ENCODE results near the gene RNF41. TPM values are rescaled to one million over a fixed set of nuclear protein-coding genes. Genes with fewer than 3 reads are reported as not detected.

The RNF41 gene
- polyA plus RNA-seq (2013, experiment 1 of 2), result 37.4 TPM
- polyA plus RNA-seq (2013, experiment 2 of 2), result 37.4 TPM

DNA sequence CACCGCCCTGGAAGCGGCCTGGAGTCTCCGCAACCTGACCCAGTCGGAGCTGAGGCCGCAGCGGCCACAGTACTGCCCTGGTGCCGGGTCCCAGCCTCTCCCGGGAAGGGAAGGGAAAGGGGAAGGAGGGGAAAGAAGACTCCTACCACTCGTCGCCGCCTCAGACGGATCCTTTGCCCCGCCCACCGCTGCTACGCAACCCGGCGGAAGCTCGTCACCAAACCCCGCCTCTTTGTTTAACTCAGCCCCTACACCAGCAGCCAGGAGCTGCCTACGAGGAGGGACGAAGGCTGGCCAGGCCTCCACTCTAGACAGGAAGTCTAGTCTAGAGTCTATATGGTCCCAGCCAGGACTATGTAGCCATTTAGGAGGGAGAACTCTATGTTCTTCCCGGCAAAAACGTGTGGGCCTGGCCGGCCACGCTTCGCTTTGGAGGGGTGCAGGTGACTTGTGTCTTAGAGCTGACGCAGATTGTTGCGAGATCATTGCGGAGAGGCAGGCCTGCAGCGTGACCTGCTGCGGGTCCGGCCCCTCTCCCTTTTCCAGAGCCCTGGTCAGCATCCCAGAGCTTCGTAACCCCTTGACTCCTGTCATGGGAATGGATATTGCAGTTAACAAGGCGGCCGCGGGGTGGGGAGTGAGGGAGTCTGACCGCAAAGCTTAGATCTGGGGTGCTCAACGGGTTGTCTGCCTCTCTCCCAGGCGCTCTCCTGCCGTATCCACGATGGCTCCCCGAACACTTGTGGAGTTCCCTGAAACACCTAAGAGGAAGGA is at the start of gene RNF41:
Gene RNF41 (minus strand): TSS at position 166 of the 774 bp plus-strand sequence. CDS start 7,875 bp downstream, outside the sequence.
- H4K8ac ChIP-seq (ENCODE audit: low read length), result peak within 1 kb of the TSS; percentile 97
- peak within 1 kb of the TSS; percentile 80 for H2AFZ ChIP-seq (ENCODE audit: low read depth, low read length)
- H3K4me1 ChIP-seq (ENCODE audit: control insufficient read depth, insufficient read depth, low read depth, low read length), result peaks cover 20% of the 10 kb centered on the region
- WGBS, result 18% methylated on average over 24 of the region's 42 CpGs
- peak; percentile 99 for DNase-seq
- H3K18ac ChIP-seq (ENCODE audit: low read depth in 1 of 2, low read length in 2 of 2), result peak within 1 kb of the TSS; percentile 91 to 98
- H3K23ac ChIP-seq (ENCODE audit: low read length in 2 of 2), result peak within 1 kb of the TSS; percentile 21 to 51
- no peaks in the 10 kb centered on the region for H3K27me3 ChIP-seq (ENCODE audit: control insufficient read depth in 1 of 2, insufficient read depth in 1 of 2, low read length in 2 of 2)
- H4K91ac ChIP-seq (ENCODE audit: low read length), result peak within 1 kb of the TSS; percentile 97
- H2AK5ac ChIP-seq (ENCODE audit: low read length, severe bottlenecking), result peak within 1 kb of the TSS; percentile 79
- peak within 1 kb of the TSS; percentile 88 for H2BK12ac ChIP-seq (ENCODE audit: low read length in 2 of 2)
- H2BK120ac ChIP-seq (ENCODE audit: low read depth, low read length), result peak within 1 kb of the TSS; percentile 73
- H2BK5ac ChIP-seq (ENCODE audit: low read depth, low read length, poor library complexity, severe bottlenecking), result peak within 1 kb of the TSS; percentile 69
- H3K14ac ChIP-seq (ENCODE audit: low read length in 2 of 2), result peak within 1 kb of the TSS in 1 of 2 experiments; percentile 80
- peaks cover 3 to 7% of the 10 kb centered on the region in 2 experiments for H3K36me3 ChIP-seq (ENCODE audit: control insufficient read depth in 1 of 2, insufficient read depth in 2 of 2, low read depth in 1 of 2, low read length in 2 of 2)
- peak within 1 kb of the TSS; percentile 79 for H3K4me2 ChIP-seq (ENCODE audit: low read length, poor library complexity, severe bottlenecking)
- peak within 1 kb of the TSS; percentile 63 for H2BK15ac ChIP-seq (ENCODE audit: low read depth, poor library complexity, severe bottlenecking)
- peak within 1 kb of the TSS; percentile 76 to 92 for H3K4me3 ChIP-seq (ENCODE audit: insufficient read depth in 1 of 2, low read depth in 1 of 2, low read length in 2 of 2)
- H3K9me3 ChIP-seq (ENCODE audit: control insufficient read depth, low read length), result no peaks in the 10 kb centered on the region
- H3K79me1 ChIP-seq (replicated peaks; ENCODE audit: low read length, poor library complexity, severe bottlenecking), result peaks cover 19% of the 10 kb centered on the region
- H3K9ac ChIP-seq (ENCODE audit: low read length), result peak within 1 kb of the TSS; percentile 92
- peak within 1 kb of the TSS; percentile 98 for H3K27ac ChIP-seq (ENCODE audit: low read length, poor library complexity, severe bottlenecking)
- peak within 1 kb of the TSS; percentile 97 to 100 for H3K4ac ChIP-seq (ENCODE audit: low read depth in 1 of 2, low read length in 2 of 2)

DNA sequence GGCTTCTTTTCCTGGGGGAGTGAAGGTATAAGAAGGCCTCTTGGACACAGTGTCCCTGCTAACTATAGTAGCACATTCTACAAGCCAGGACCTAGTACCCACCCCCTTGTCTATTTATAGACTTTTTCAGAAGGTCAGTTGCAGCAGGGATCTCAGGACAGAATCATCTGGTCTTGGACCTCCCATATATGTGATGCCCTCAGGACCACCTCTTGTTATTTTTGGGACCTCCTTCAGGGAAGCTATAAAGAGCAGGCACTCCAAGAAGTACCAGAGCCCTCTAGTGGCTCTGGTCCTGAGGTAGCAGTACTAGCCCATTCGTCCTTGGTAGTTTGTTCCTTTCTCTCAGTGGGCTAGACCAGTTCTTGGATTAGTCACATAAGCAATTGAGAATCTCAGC is 49.3 kb upstream of the RNF41 start:
- Histone ChIP-seq H3K36me3 (ENCODE audit: control insufficient read depth in 1 of 2, insufficient read depth in 2 of 2, low read depth in 1 of 2, low read length in 2 of 2) (peaks cover 37 to 72% of the 10 kb centered on the region in 2 experiments), H3K4me3 (ENCODE audit: insufficient read depth in 1 of 2, low read depth in 1 of 2, low read length in 2 of 2) (no peak overlapping the region), H3K9ac (ENCODE audit: low read length) (no peak overlapping the region), H3K27ac (ENCODE audit: low read length, poor library complexity, severe bottlenecking) (no peak overlapping the region), H2BK5ac (ENCODE audit: low read depth, low read length, poor library complexity, severe bottlenecking) (no peak overlapping the region), H3K18ac (ENCODE audit: low read depth in 1 of 2, low read length in 2 of 2) (no peak overlapping the region), H2AFZ (ENCODE audit: low read depth, low read length) (no peak overlapping the region), H3K79me1 (replicated peaks; ENCODE audit: low read length, poor library complexity, severe bottlenecking) (peaks cover 6% of the 10 kb centered on the region), H3K4me2 (ENCODE audit: low read length, poor library complexity, severe bottlenecking) (no peak overlapping the region), H3K27me3 (ENCODE audit: control insufficient read depth in 1 of 2, insufficient read depth in 1 of 2, low read length in 2 of 2) (no peaks in the 10 kb centered on the region), H3K14ac (ENCODE audit: low read length in 2 of 2) (no peak overlapping the region), H3K4me1 (ENCODE audit: control insufficient read depth, insufficient read depth, low read depth, low read length) (peaks cover 5% of the 10 kb centered on the region), H2BK15ac (ENCODE audit: low read depth, poor library complexity, severe bottlenecking) (no peak overlapping the region), H2BK120ac (ENCODE audit: low read depth, low read length) (no peak overlapping the region), H2AK5ac (ENCODE audit: low read length, severe bottlenecking) (no peak overlapping the region), H2BK12ac (ENCODE audit: low read length in 2 of 2) (no peak overlapping the region), H3K23ac (ENCODE audit: low read length in 2 of 2) (no peak overlapping the region), H3K4ac (ENCODE audit: low read depth in 1 of 2, low read length in 2 of 2) (no peak overlapping the region), H4K91ac (ENCODE audit: low read length) (no peak overlapping the region), H3K9me3 (ENCODE audit: control insufficient read depth, low read length) (no peaks in the 10 kb centered on the region), H4K8ac (ENCODE audit: low read length) (no peak overlapping the region)
- WGBS, result 29% methylated on average over 1 of the region's 1 CpG
- peak; percentile 58 for DNase-seq

DNA sequence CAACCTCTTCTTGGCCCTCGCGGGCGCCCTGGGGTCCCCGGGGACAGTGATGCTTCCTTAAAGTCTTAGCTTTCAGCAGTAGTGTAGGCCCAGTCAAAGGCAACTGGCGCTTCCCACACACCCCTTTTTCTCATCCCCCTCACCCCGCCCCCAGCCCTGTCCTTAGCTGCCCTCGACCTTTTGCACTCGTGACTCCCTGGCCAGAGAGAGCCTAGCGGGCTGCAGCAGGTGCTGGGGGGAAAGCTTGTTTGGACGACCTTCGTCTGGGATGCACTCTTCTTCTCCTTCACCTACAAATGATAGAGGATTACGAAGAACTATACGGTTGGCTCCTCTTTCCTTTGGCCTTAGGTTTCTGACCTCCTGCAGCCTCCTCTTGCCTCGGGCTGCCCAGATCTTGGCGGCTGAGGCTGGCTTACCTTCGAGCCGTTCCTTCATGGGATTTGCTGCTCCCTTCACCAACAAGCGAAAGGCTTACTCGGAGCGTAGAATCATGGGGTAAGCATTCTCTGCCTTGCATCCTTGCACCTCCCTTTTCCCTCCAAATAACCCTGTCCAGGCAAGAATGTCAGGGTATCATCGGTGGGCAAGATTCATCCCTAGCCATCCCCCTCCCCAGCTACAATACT is 45.8 kb upstream of the RNF41 start:
- 38% methylated on average over 21 of the region's 21 CpGs for WGBS
- H3K14ac ChIP-seq (ENCODE audit: low read length in 2 of 2), result peak overlapping the region in 1 of 2 experiments; percentile 38
- peak overlapping the region; percentile 78 to 85 for H3K4me3 ChIP-seq (ENCODE audit: insufficient read depth in 1 of 2, low read depth in 1 of 2, low read length in 2 of 2)
- no peak overlapping the region for H2AFZ ChIP-seq (ENCODE audit: low read depth, low read length)
- no peak for DNase-seq
- H3K18ac ChIP-seq (ENCODE audit: low read depth in 1 of 2, low read length in 2 of 2), result peak overlapping the region; percentile 85 to 90
- peak overlapping the region; percentile 72 for H3K4me2 ChIP-seq (ENCODE audit: low read length, poor library complexity, severe bottlenecking)
- no peak overlapping the region for H2AK5ac ChIP-seq (ENCODE audit: low read length, severe bottlenecking)
- peak overlapping the region in 1 of 2 experiments; percentile 1 for H2BK12ac ChIP-seq (ENCODE audit: low read length in 2 of 2)
- H3K27ac ChIP-seq (ENCODE audit: low read length, poor library complexity, severe bottlenecking), result peak overlapping the region; percentile 10
- no peak overlapping the region for H3K4ac ChIP-seq (ENCODE audit: low read depth in 1 of 2, low read length in 2 of 2)
- H3K79me1 ChIP-seq (replicated peaks; ENCODE audit: low read length, poor library complexity, severe bottlenecking), result peaks cover 1% of the 10 kb centered on the region
- peaks cover 8 to 38% of the 10 kb centered on the region in 2 experiments for H3K36me3 ChIP-seq (ENCODE audit: control insufficient read depth in 1 of 2, insufficient read depth in 2 of 2, low read depth in 1 of 2, low read length in 2 of 2)
- H2BK5ac ChIP-seq (ENCODE audit: low read depth, low read length, poor library complexity, severe bottlenecking), result no peak overlapping the region
- H3K9ac ChIP-seq (ENCODE audit: low read length), result peak overlapping the region; percentile 94
- no peaks in the 10 kb centered on the region for H3K27me3 ChIP-seq (ENCODE audit: control insufficient read depth in 1 of 2, insufficient read depth in 1 of 2, low read length in 2 of 2)
- H3K23ac ChIP-seq (ENCODE audit: low read length in 2 of 2), result peak overlapping the region in 1 of 2 experiments; percentile 18
- H2BK15ac ChIP-seq (ENCODE audit: low read depth, poor library complexity, severe bottlenecking), result no peak overlapping the region
- H4K91ac ChIP-seq (ENCODE audit: low read length), result no peak overlapping the region
- no peak overlapping the region for H2BK120ac ChIP-seq (ENCODE audit: low read depth, low read length)
- H3K9me3 ChIP-seq (ENCODE audit: control insufficient read depth, low read length), result no peaks in the 10 kb centered on the region
- H4K8ac ChIP-seq (ENCODE audit: low read length), result no peak overlapping the region
- peaks cover 5% of the 10 kb centered on the region for H3K4me1 ChIP-seq (ENCODE audit: control insufficient read depth, insufficient read depth, low read depth, low read length)
